ENCODE results near the gene FTO.

FTO gene

DNA sequence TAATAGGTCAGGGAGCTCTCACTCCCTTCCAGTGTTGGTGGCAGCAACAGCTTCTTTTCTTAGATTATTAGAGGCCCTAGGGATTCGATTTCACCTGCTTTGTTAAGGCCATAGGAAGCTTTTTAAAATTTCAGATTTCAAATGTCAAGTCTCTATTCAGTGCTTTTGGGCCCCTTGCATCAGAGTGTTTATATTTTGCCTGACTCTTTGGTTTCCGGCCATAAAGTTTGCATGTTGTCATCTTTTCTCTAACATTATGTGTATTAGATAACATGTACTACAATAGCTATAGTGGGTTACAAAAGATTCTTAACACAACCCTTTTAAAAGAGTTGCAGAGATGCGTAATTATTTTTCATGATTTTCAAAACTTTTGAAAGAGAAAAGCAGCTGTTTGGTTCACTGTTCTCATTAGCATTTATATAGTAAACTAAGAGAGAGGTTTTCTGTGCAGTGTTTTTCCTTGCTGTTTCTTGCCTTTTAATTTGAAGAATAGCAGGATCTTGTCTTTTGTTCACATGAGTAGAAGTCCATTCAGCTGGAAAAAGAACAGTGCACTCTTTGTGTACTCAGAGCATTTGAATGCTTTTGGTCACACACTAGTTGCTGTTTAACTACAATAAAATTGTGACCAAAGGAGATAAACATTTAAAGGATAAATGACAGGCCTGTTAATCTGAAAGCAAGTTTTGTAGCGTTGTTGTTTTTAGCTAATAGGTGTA, 52.5 kb downstream of the FTO start:
- H3K4me1 Mint-ChIP-seq, result peaks cover 19% of the 10 kb centered on the region
- peaks cover 9% of the 10 kb centered on the region for H3K9me3 Mint-ChIP-seq

DNA sequence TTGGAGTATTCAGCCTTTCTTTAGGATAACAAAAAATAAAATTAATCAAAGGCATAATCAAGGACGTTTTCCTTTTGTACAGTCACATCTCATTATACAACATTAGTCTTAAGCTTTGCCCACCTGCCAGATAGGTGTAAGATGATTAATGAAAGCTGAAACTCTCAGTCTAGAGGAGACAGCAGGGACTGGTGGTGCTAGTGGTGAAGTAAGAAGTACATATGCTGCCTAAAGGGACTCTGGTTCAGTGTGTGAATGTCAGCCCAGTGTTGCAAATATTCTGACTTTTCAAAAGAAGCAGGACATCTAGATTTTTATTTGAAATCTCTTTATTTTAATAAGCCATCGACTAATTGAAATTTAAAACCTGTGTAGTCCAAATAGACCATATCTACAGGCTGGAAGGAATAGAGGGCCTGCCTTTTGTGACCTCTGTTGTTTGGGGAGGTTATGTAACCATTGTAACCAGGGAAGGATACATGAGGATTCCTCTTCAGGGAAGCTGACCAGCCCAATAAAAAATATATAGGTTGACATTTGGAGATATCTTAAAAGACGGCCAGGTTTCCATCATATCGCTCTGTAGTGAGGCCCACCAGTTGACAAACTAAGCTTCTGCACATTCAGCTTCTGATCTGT, 54.1 kb downstream of the FTO start:
- no peak for ATAC-seq
- Mint-ChIP-seq H3K27me3 (no peaks in the 10 kb centered on the region), H3K4me1 (peaks cover 25% of the 10 kb centered on the region), H3K4me3 (no peak overlapping the region), H3K36me3 (peaks cover 33% of the 10 kb centered on the region), H3K9me3 (peaks cover 9% of the 10 kb centered on the region), H3K27ac (no peak overlapping the region)

More for the DNA sequence above, 52.5 kb downstream of the FTO start:
- no peak overlapping the region for H3K4me3 Mint-ChIP-seq
- no peaks in the 10 kb centered on the region for H3K27me3 Mint-ChIP-seq
- H3K36me3 Mint-ChIP-seq, result peaks cover 33% of the 10 kb centered on the region
- no peak for ATAC-seq
- no peak overlapping the region for H3K27ac Mint-ChIP-seq

DNA sequence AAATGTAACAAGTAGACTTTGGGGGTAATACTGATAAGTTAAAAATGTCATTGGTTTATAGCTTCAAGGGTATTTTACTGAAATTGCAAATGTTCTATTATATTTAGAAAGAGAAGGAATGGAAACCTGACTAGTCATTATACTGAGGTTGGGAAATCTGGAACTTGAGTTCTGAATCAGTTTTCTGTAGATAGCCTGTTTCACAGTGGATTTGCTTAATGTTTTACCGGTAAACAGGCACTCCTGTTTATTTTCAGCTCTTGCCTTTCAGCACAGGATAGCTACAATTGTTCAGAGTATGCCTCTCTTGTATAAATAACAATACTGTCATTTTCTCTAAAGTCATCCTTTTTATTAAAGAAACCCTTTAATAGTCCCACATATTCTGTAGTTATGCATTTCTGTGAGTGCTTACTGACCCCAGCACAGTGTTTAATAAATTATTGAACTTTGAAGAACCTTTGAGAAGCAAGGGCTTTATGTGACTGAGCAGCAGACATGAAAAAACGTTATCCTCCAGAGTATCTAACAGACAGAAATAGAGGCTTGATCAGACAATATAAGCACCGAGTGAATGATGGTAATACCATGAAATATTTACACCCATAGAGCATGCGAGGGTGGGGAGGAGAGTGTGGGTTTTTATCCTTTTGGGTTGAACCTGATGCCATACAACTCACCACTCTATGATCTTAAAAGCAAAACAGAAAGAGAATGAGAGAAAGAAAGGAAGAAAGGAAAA, 58.2 kb downstream of the FTO start:
- H3K36me3 Mint-ChIP-seq, result peaks cover 39% of the 10 kb centered on the region
- H3K4me3 Mint-ChIP-seq, result no peak overlapping the region
- H3K9me3 Mint-ChIP-seq, result peaks cover 9% of the 10 kb centered on the region
- no peak overlapping the region for H3K27ac Mint-ChIP-seq
- no peaks in the 10 kb centered on the region for H3K27me3 Mint-ChIP-seq
- peaks cover 26% of the 10 kb centered on the region for H3K4me1 Mint-ChIP-seq
- no peak for ATAC-seq

DNA sequence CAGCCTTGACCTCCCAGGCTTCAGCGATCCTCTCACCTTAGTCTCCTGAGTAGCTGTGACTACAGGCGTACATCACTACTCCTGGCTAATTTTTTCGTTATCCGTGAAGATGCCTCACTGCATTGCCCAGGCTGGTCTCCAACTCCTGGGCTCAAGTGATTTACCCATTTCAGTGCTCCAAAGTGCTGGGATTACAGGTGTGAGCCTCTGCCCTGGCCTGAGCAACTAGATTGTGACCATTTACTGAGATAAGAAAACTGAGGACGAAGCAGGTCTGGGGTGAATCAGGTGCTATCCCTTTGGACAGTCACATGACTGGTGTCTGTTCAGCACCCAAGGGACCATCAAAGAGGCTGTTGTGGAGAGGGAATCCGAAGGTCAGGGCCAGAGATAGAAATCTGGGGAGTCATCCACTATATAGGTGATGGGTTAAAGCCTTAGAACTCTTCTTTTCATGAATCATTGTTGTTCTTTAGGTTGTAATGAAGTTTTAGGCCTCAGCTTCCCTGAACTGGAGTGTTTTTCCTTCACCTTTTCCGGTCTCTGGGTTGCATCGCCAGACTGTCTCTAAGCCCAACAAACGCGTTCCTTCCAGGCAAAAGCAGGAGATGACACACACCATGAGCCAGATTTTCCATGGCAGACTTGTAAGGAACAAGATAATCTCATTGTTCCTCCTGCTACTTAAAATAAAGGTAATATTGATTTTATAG, 62.5 kb downstream of the FTO start:
- H3K27me3 Mint-ChIP-seq, result no peaks in the 10 kb centered on the region
- no peak overlapping the region for H3K4me3 Mint-ChIP-seq
- H3K9me3 Mint-ChIP-seq, result no peaks in the 10 kb centered on the region
- ATAC-seq, result no peak
- H3K36me3 Mint-ChIP-seq, result peaks cover 6% of the 10 kb centered on the region
- H3K27ac Mint-ChIP-seq, result no peak overlapping the region
- H3K4me1 Mint-ChIP-seq, result peaks cover 18% of the 10 kb centered on the region

DNA sequence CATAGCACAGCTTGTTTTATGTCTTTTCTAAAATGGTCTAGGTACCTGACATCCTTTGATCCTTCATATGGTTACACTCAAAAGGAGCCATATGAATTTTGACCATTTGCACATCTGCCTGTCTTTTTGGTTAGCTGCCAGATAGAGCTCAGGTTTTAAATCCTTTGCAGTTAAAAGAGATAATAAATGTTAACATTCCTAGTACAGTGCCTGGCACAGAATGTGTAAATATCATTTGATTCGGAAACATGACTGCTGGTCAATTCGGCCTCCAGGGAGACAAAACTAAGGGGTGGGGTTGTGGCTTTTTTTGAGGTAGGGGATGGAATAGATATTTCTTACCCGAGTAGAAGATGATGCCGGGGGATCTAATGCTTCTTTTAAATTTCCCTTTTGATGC, 64.2 kb downstream of the FTO start:
- no peak for ATAC-seq
- H3K27ac Mint-ChIP-seq, result no peak overlapping the region
- peaks cover 6% of the 10 kb centered on the region for H3K36me3 Mint-ChIP-seq
- H3K27me3 Mint-ChIP-seq, result no peaks in the 10 kb centered on the region
- H3K9me3 Mint-ChIP-seq, result no peaks in the 10 kb centered on the region
- peaks cover 12% of the 10 kb centered on the region for H3K4me1 Mint-ChIP-seq
- no peak overlapping the region for H3K4me3 Mint-ChIP-seq

DNA sequence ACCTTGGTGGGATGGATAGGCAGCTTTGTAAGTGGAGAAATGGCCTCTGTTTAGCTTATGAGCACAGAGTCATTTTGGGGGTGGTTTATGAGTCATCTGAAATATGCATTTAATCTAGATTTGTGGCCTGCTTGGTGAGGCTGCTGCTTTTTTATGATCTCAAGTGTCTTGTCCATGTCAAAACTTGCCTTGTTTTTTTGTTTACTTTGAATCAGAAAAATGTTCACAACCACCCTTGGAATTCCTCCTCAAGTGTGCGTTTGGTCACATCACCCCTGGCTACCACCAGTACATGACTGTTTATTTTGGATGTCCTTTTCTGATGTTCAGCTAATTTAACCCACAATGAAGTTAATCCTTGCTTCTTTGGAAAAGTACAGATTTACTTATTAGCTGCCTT, 64.6 kb downstream of the FTO start:
- no peak overlapping the region for H3K4me3 Mint-ChIP-seq
- no peaks in the 10 kb centered on the region for H3K9me3 Mint-ChIP-seq
- no peak for ATAC-seq
- H3K36me3 Mint-ChIP-seq, result peaks cover 6% of the 10 kb centered on the region
- no peak overlapping the region for H3K27ac Mint-ChIP-seq
- H3K4me1 Mint-ChIP-seq, result peaks cover 12% of the 10 kb centered on the region
- H3K27me3 Mint-ChIP-seq, result no peaks in the 10 kb centered on the region

DNA sequence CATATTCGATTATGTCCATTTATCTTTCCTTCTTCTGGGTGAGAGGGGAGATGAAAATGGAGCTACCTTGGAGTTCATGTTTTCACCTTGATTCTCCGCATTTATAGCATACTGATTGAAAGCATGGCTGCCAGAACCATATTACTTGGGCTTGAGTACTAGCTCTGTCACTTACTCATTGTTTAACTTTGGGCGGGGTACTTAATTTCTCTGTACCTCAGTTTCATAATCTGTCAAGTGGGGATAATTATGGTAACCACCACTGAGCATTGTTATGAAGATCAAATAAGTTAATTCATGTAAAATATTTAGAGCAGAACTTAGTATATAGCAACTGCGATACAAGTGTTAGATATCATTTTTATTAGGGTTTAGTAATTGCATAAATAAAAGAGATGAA, 65.2 kb downstream of the FTO start:
- Mint-ChIP-seq H3K4me3 (no peak overlapping the region), H3K27ac (no peak overlapping the region), H3K4me1 (peaks cover 7% of the 10 kb centered on the region), H3K9me3 (no peaks in the 10 kb centered on the region), H3K36me3 (peaks cover 2% of the 10 kb centered on the region), H3K27me3 (no peaks in the 10 kb centered on the region)
- no peak for ATAC-seq

DNA sequence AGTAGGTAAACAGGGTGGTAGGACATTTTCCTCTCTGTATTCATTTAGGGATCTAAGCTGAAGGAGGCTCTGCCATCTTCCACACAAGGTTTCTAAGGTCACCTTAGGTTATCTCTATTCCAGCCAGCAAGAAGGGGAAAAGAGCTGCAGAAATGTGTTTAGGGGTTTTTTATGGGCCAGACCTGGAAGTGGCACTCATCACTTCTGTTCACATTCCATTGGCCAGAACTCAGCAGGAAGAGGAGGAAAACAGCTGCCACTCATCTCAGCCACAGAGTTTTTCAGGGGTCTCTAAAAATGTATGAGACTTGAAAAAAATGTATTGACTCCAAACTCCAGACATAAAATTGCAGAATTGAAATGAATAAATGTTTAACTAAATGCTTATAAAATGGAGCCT, 65.8 kb downstream of the FTO start:
- no peak for ATAC-seq
- peaks cover 10% of the 10 kb centered on the region for H3K4me1 Mint-ChIP-seq
- H3K9me3 Mint-ChIP-seq, result no peaks in the 10 kb centered on the region
- H3K36me3 Mint-ChIP-seq, result no peaks in the 10 kb centered on the region
- no peak overlapping the region for H3K27ac Mint-ChIP-seq
- H3K4me3 Mint-ChIP-seq, result no peak overlapping the region
- no peaks in the 10 kb centered on the region for H3K27me3 Mint-ChIP-seq

DNA sequence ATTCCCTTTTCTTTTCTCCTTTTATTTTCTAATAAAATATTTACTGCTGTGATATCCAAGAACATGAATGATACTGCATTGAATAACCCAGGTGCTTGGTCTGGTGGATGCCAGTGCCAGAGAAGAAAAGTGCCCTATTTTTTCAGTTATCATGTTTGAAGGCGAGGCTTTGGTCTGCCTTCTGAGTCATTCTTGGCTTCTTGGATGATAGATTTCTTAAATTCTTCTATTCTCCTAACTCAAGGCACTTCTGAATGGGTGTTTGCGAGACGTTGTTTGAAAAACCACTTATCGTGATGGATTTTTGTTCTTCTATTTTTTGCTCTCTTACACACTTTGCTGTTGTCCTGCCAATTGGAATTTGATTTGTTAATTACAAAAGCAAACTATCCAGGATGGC, 66.7 kb downstream of the FTO start:
- peaks cover 16% of the 10 kb centered on the region for H3K4me1 Mint-ChIP-seq
- no peaks in the 10 kb centered on the region for H3K36me3 Mint-ChIP-seq
- H3K4me3 Mint-ChIP-seq, result no peak overlapping the region
- H3K27me3 Mint-ChIP-seq, result no peaks in the 10 kb centered on the region
- no peaks in the 10 kb centered on the region for H3K9me3 Mint-ChIP-seq
- H3K27ac Mint-ChIP-seq, result no peak overlapping the region
- no peak for ATAC-seq

DNA sequence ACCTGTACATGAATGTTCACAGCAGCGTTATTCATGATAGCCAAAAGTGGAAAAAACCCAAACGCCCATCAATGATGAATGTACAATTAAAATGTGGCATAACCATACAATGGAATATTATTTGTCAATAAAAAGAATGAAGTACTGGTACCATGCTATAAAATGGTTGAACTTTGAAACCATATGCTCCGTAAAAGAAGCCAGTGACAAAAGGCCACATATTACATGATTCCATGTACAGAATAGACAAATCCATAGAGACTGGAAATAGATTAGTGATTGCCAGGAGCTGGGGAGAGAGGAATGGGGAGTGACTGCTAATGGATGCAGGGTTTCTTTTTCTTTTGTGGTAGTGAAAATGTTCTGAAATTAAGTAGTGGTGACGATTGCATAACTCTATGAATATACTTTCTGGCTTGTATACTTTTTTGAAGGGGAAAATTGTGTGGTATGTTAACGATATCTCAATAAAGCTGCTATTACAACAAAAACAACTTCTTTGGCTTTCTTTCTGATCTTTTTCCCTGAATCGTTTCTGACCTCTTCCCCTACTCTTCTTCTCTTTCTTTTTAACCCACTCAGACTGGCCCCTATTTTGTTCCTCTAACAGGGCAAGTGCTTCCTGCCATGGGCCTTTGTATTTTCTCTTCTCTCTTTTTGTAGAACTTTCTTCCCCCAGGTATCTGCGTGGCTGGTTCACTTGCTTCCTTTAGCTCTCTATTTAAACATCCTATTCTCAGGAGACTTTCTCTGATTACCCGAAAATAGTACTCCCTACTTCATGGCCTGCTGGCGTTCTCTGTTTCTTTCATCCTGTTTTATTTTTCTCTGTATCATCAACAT, 67.9 kb downstream of the FTO start:
- ATAC-seq, result no peak
- Mint-ChIP-seq H3K4me3 (no peak overlapping the region), H3K9me3 (no peaks in the 10 kb centered on the region), H3K27ac (no peak overlapping the region), H3K27me3 (no peaks in the 10 kb centered on the region), H3K4me1 (peaks cover 20% of the 10 kb centered on the region), H3K36me3 (no peaks in the 10 kb centered on the region)

DNA sequence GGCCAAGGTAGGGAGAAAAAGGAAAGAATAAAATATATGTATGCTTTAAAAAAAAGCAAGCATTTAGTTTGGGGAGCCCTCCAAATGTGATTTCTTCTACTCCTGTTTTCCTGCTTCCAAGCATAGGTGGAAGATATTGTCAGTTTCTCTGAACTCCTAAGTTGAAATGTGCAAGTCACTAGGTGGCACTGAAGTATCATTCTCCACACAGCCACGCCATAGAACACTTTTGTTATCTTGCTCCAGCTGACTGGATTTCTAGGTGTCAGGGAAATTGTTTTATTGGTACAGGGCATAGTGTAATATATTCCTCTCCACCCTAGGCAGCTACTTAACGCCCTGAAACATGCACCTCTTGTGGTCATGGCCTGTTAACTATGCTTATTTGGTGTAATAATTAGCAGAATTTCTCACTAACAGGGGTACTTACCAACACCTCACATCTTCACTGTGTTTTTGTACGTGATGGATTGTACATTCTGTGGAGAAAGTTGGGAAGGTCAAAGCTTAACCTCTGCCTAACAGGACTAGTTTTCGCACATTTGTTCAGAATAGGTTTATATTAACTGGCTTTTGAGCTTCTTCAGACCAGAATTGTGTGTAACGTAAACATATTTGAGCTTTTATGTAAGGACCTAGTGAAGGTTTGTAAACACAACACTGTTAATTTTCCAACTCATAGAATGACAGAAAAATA, 69.3 kb downstream of the FTO start:
- H3K4me1 Mint-ChIP-seq, result peaks cover 20% of the 10 kb centered on the region
- no peak overlapping the region for H3K27ac Mint-ChIP-seq
- H3K27me3 Mint-ChIP-seq, result no peaks in the 10 kb centered on the region
- ATAC-seq, result no peak
- H3K36me3 Mint-ChIP-seq, result no peaks in the 10 kb centered on the region
- no peaks in the 10 kb centered on the region for H3K9me3 Mint-ChIP-seq
- no peak overlapping the region for H3K4me3 Mint-ChIP-seq

DNA sequence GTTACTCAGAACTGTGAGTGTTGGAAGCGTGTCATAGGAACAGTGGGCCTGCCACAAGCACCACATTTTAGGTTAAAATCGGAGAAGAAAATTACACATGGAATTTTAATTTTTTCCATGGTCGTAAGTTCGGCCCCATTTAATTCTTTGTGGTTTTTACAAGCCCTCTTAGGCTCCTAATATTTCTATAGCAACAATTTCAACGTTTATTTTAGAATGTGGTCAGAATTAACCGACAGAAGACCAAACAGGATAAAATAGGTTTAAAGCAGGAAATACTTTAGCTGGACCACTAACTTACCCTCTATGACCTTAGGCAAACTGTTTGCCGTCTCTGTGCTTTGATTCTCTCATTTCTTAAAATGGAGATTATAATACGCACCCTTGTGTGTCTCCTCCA, 69.9 kb downstream of the FTO start:
- H3K4me3 Mint-ChIP-seq, result no peak overlapping the region
- ATAC-seq, result no peak
- H3K27me3 Mint-ChIP-seq, result no peaks in the 10 kb centered on the region
- H3K27ac Mint-ChIP-seq, result no peak overlapping the region
- H3K4me1 Mint-ChIP-seq, result peaks cover 20% of the 10 kb centered on the region
- H3K36me3 Mint-ChIP-seq, result no peaks in the 10 kb centered on the region
- no peaks in the 10 kb centered on the region for H3K9me3 Mint-ChIP-seq

DNA sequence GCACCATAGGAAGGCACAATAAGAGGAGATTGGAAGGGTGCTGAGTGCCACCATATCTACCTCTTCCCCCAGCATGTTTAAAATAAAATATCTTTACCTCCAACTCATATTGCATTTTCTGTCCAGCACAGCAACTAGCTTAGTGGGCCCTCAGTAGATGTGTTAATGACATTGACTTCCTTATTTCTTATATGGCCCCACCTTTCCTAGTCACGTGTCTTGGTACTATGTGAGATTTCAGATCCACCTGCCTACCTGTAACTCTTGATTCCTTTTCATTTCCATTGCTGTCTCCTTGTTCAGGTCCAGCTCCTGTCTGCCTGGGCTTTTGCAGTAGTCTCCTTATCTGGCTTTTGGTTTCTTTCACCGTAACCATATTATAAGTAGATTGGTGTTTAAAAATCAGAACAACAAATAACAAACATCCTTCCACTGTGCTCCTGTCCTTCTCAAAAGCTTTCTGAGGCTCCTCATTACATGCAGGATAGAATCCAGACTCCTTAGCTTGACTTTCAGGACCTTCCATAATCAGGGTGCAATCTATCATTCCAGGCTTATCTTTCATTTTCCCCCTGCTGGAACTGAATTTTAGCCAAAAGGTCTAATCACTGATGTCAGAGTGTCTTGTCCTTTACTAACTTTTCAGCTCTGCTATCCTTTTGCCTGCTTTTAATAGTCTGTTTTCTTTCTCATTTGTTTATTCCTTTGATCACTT, 71.3 kb downstream of the FTO start:
- no peak overlapping the region for H3K4me3 Mint-ChIP-seq
- H3K27ac Mint-ChIP-seq, result peak overlapping the region; percentile 6

More for the DNA sequence above, 71.3 kb downstream of the FTO start:
- Mint-ChIP-seq H3K36me3 (peaks cover 3% of the 10 kb centered on the region), H3K27me3 (no peaks in the 10 kb centered on the region), H3K4me1 (peaks cover 25% of the 10 kb centered on the region), H3K9me3 (no peaks in the 10 kb centered on the region)
- no peak for ATAC-seq

Measured in stimulated activated memory B cell treated with anti-CD40 and anti-IgM and Interleukin-4, amounts not matched to agents 10 μg/mL and 1 μg/mL and 100 μg/mL, for 72 hours (primary cell).